Gastrocnemius medialis (tissue), 4 donors: ENCODE measurements around the gene MICU1.

Experiments used
- POLR2A ChIP-seq, 2 donors: fragments of 450-650 bp; IDR thresholded peaks; one replicate each; pipeline ENCODE4 v1.6.1; 2017; ENCODE audit warnings: antibody characterized with exemption in 2 of 2, mild to moderate bottlenecking in 2 of 2, moderate library complexity in 2 of 2
- TF ChIP-seq, protein P1 (sequence below), 5 experiments: fragments of 450-650 bp in 3 of 5; fragments of 200-600 bp in 2 of 5; sonication (generic) in 2 of 5; IDR thresholded peaks in 4 of 5; conservative IDR thresholded peaks in 1 of 5; 1 replicate in 4 of 5; 2 replicates in 1 of 5; pipeline ENCODE4 v1.5.1; 2016 to 2019; ENCODE audit warnings: antibody characterized with exemption in 5 of 5, mild to moderate bottlenecking in 3 of 5, moderate library complexity in 3 of 5

DNA sequence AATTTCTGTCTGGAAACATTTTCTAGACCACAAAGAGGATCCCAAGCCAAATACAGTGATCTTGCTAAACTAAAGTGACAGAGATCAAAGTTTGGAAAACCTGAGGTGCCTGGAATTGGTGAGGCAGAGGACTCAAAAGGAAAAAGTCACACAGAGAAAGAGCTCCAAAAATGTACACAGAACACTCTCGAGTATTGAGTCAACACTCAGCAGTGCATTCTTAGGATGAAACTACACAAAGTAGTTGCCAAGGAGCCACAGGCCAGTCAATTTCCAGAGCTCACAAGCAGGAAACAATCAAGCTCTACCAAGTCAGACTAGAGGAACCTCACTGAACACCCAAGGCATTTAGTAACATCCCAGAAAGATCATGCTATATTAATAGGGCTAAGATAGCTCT lies 61.3 kb downstream of the MICU1 start:
- TF ChIP-seq, protein P1, sequence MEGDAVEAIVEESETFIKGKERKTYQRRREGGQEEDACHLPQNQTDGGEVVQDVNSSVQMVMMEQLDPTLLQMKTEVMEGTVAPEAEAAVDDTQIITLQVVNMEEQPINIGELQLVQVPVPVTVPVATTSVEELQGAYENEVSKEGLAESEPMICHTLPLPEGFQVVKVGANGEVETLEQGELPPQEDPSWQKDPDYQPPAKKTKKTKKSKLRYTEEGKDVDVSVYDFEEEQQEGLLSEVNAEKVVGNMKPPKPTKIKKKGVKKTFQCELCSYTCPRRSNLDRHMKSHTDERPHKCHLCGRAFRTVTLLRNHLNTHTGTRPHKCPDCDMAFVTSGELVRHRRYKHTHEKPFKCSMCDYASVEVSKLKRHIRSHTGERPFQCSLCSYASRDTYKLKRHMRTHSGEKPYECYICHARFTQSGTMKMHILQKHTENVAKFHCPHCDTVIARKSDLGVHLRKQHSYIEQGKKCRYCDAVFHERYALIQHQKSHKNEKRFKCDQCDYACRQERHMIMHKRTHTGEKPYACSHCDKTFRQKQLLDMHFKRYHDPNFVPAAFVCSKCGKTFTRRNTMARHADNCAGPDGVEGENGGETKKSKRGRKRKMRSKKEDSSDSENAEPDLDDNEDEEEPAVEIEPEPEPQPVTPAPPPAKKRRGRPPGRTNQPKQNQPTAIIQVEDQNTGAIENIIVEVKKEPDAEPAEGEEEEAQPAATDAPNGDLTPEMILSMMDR (IDR thresholded peaks at IDR 0.05 in 4 of 5, conservative IDR thresholded peaks at IDR 0.05 in 1 of 5), result no peak
- no peak for TF ChIP-seq POLR2A (IDR thresholded peaks at IDR 0.05)
